Measurements from ENCODE around the gene THUMPD1. TPM values are rescaled to one million over a fixed set of nuclear protein-coding genes. Genes with fewer than 3 reads are reported as not detected.

The THUMPD1 gene
- polyA plus RNA-seq, 1 of the 3 experiments (the other 2 are of a cell fraction): 24.8 TPM

DNA sequence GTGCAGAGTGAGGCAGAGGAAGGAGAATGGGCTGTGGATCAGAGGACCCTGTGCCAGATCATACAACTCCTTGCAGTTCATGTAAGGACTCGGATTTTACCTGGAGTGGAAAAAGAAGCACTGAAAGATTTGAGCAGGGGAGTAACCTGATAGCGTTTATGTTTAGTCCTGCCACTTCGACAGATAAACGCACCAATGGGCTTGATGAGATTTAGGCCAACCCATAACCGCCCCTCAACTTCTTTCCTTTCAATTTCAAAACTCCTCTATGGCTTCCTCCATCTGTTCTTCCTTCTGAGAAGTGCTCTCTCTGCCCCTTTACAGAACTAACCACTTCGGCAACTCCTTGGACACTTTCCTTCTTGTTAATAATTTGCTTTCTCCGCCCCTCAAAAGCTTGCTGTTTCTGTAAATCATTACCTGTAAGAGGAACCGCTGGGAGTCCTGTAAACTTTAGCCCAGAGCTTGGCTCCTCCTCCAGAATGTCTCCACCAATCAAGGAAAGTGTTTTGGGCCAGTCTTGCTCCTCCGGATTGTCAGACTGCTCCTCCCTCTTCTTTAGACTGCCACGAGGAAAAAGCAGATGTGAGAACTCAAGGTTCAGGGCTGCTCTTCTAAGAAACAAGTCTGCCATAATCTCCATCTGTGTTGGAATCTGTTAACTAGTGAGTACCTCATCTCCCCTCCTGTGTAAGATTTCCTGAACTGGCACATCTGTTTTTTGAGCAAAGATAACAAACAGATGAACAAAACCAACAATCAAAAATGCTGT, 22.0 kb upstream of the THUMPD1 start, which contains the start of gene ACSM3:
TSS of gene ACSM3 (plus strand) at position 554 of the 772 bp plus-strand sequence. CDS start 6,021 bp downstream, outside the sequence.
- H3K9me2 ChIP-seq: no peaks in the 10 kb centered on the region
- no peaks in the 10 kb centered on the region for H3K79me2 ChIP-seq (ENCODE audit: insufficient read depth)
- DNase-seq: peak; percentile 13
- peak within 1 kb of the TSS; percentile 25; the same call in 1 of the 2 replicates for H3K4me2 ChIP-seq
- H3K4me3 ChIP-seq (ENCODE audit: low read depth in 2 of 2, low read length in 1 of 2): peak within 1 kb of the TSS; percentile 52 to 63
- no peak within 1 kb of the TSS for H3K9ac ChIP-seq
- no peak within 1 kb of the TSS for H3K27ac ChIP-seq (ENCODE audit: low read depth in 2 of 2, low read length in 1 of 2)
- H3F3A ChIP-seq (replicated peaks; ENCODE audit: insufficient read depth): no peaks in the 10 kb centered on the region
- no peaks in the 10 kb centered on the region for H3K36me3 ChIP-seq (replicated peaks in 1 of 2; ENCODE audit: control insufficient read depth in 1 of 2, insufficient read depth in 2 of 2, low read length in 1 of 2)
- ChIA-PET POLR2A (no interaction called here), CTCF (interaction anchor here (0.6 kb wide), 1 partner anchor 1674 kb away, joined by 3 read pairs; no protein-coding TSS in a partner anchor)
- H4K20me1 ChIP-seq (ENCODE audit: insufficient read depth): no peaks in the 10 kb centered on the region
- no peaks in the 10 kb centered on the region for H3K27me3 ChIP-seq (ENCODE audit: insufficient read depth)
- no peaks in the 10 kb centered on the region for H3K9me3 ChIP-seq
- WGBS (ENCODE audit: low lambda C conversion rate): 5% methylated on average over 10 of the region's 10 CpGs
- peak within 1 kb of the TSS; percentile 88 for H2AFZ ChIP-seq (ENCODE audit: low read depth)
- TF ChIP-seq TAF1 (IDR thresholded peaks at IDR 0.05; ENCODE audit: borderline replicate concordance, low read depth, low read length) (no peak), EZH2phosphoT487 (IDR thresholded peaks at IDR 0.05; ENCODE audit: borderline replicate concordance, low read depth) (no peak), GATA2 (CRISPR knock-in tag; IDR thresholded peaks at IDR 0.05) (no peak), YY1 (IDR thresholded peaks at IDR 0.05; ENCODE audit: low read depth) (peak; percentile 26; the same call in 1 of the 2 replicates)
- TF ChIP-seq, protein P1, sequence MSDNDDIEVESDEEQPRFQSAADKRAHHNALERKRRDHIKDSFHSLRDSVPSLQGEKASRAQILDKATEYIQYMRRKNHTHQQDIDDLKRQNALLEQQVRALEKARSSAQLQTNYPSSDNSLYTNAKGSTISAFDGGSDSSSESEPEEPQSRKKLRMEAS (IDR thresholded peaks at IDR 0.05; ENCODE audit: low read depth): 0 out of 2 replicates have a peak, but pooled peaks have one; percentile 40
- no peaks in the 10 kb centered on the region for H3K4me1 ChIP-seq (ENCODE audit: control insufficient read depth in 1 of 2, insufficient read depth in 2 of 2, low read depth in 1 of 2, low read length in 1 of 2)

- DNase-seq: no peak
- Histone ChIP-seq H3K36me3 (replicated peaks in 1 of 2; ENCODE audit: control insufficient read depth in 1 of 2, insufficient read depth in 2 of 2, low read length in 1 of 2) (no peaks in the 10 kb centered on the region), H3K9me2 (no peaks in the 10 kb centered on the region), H3K9me3 (no peaks in the 10 kb centered on the region), H3K9ac (no peak overlapping the region), H3K4me2 (no peak overlapping the region), H3K4me1 (ENCODE audit: control insufficient read depth in 1 of 2, insufficient read depth in 2 of 2, low read depth in 1 of 2, low read length in 1 of 2) (no peaks in the 10 kb centered on the region), H3K27ac (ENCODE audit: low read depth in 2 of 2, low read length in 1 of 2) (no peak overlapping the region), H3F3A (replicated peaks; ENCODE audit: insufficient read depth) (no peaks in the 10 kb centered on the region), H3K79me2 (ENCODE audit: insufficient read depth) (no peaks in the 10 kb centered on the region), H4K20me1 (ENCODE audit: insufficient read depth) (no peaks in the 10 kb centered on the region), H3K27me3 (ENCODE audit: insufficient read depth) (no peaks in the 10 kb centered on the region), H2AFZ (ENCODE audit: low read depth) (peak overlapping the region; percentile 88; the same call in 1 of the 2 replicates), H3K4me3 (ENCODE audit: low read depth in 2 of 2, low read length in 1 of 2) (0 out of 4 replicates have a peak overlapping the region, but pooled peaks of 1 of the 2 experiments have one; percentile 63)
- ChIA-PET POLR2A (no interaction called here), CTCF (no interaction called here)
- WGBS (ENCODE audit: low lambda C conversion rate): 69% methylated on average over 3 of the region's 3 CpGs
- no peak for TF ChIP-seq RXRA (IDR thresholded peaks at IDR 0.05; ENCODE audit: borderline replicate concordance, low read depth)
- TF ChIP-seq PBX3 (IDR thresholded peaks at IDR 0.05): no peak
- TF ChIP-seq NRF1 (IDR thresholded peaks at IDR 0.05; ENCODE audit: low read depth, low read length): no peak
- no peak for TF ChIP-seq YY1 (IDR thresholded peaks at IDR 0.05; ENCODE audit: low read depth)
- TF ChIP-seq, protein P1 (IDR thresholded peaks at IDR 0.05; ENCODE audit: low read depth): no peak
- no peak for TF ChIP-seq GABPA (IDR thresholded peaks at IDR 0.05; ENCODE audit: low read depth)
- TF ChIP-seq RCOR1 (IDR thresholded peaks at IDR 0.05; ENCODE audit: low read length): no peak
- no peak for TF ChIP-seq JUND (IDR thresholded peaks at IDR 0.05)
- TF ChIP-seq EZH2phosphoT487 (IDR thresholded peaks at IDR 0.05; ENCODE audit: borderline replicate concordance, low read depth): no peak
- TF ChIP-seq, protein P2, sequence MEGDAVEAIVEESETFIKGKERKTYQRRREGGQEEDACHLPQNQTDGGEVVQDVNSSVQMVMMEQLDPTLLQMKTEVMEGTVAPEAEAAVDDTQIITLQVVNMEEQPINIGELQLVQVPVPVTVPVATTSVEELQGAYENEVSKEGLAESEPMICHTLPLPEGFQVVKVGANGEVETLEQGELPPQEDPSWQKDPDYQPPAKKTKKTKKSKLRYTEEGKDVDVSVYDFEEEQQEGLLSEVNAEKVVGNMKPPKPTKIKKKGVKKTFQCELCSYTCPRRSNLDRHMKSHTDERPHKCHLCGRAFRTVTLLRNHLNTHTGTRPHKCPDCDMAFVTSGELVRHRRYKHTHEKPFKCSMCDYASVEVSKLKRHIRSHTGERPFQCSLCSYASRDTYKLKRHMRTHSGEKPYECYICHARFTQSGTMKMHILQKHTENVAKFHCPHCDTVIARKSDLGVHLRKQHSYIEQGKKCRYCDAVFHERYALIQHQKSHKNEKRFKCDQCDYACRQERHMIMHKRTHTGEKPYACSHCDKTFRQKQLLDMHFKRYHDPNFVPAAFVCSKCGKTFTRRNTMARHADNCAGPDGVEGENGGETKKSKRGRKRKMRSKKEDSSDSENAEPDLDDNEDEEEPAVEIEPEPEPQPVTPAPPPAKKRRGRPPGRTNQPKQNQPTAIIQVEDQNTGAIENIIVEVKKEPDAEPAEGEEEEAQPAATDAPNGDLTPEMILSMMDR (IDR thresholded peaks at IDR 0.05): no peak
- TF ChIP-seq TCF12 (IDR thresholded peaks at IDR 0.05): no peak
- TF ChIP-seq POLR2AphosphoS5 (IDR thresholded peaks at IDR 0.05; ENCODE audit: low read depth, low read length): no peak
- no peak for TF ChIP-seq RAD21 (IDR thresholded peaks at IDR 0.05; ENCODE audit: low read length)
- TF ChIP-seq SMC3 (IDR thresholded peaks at IDR 0.05; ENCODE audit: low read depth, low read length): no peak
- TF ChIP-seq FOSL2 (IDR thresholded peaks at IDR 0.05; ENCODE audit: borderline replicate concordance, low read depth): no peak
- TF ChIP-seq NFIC (IDR thresholded peaks at IDR 0.05; ENCODE audit: borderline replicate concordance): no peak
Observed at GRCh38 chr16:20762404-20763123, 20.9 kb upstream of the THUMPD1 start.
